Peyer's patch (tissue), 4 donors: ENCODE data around the gene C19orf18. TPM values are rescaled to one million over a fixed set of nuclear protein-coding genes. Genes with fewer than 3 reads are reported as not detected.
"Not testable (repeated sequence)": the region's sequence is repeated elsewhere in the genome, so short reads cannot be mapped to it uniquely, and the experiment has no call there.

Experiments used
- DNase-seq, 3 donors: peaks; one replicate each; pipeline ENCODE4 v3.0.0-alpha.2; 2017 to 2019
- H3K27ac ChIP-seq, 4 donors: fragments of 200-600 bp; sonication (generic); one replicate each; pipeline ENCODE4 v1.5.1; 2016 to 2019
- H3K27me3 ChIP-seq, 2 donors: fragments of 200-600 bp; sonication (generic); one replicate each; pipeline ENCODE4 v1.5.1; 2019
- H3K36me3 ChIP-seq, 3 donors: fragments of 200-600 bp; sonication (generic); one replicate each; pipeline ENCODE4 v1.5.1; 2016 to 2019
- H3K4me1 ChIP-seq, 4 donors: fragments of 200-600 bp; sonication (generic); one replicate each; pipeline ENCODE4 v1.5.1; 2016 to 2019
- H3K4me3 ChIP-seq, 4 donors: fragments of 200-600 bp; sonication (generic); 1 replicate in 3 of 4; 2 replicates in 1 of 4; pipeline ENCODE4 v1.5.1; 2016 to 2019; ENCODE audit warnings: mild to moderate bottlenecking in 1 of 4
- H3K9me3 ChIP-seq, 4 donors: fragments of 200-600 bp; sonication (generic); one replicate each; pipeline ENCODE4 v1.5.1; 2016 to 2019; ENCODE audit warnings: mild to moderate bottlenecking in 1 of 4
- CTCF ChIP-seq, 6 experiments: fragments of 450-650 bp in 4 of 6; fragments of 200-600 bp in 2 of 6; sonication (generic) in 1 of 6; IDR thresholded peaks; one replicate each; pipeline ENCODE4 v1.5.1; 2017 to 2019; ENCODE audit warnings: antibody characterized with exemption in 6 of 6, mild to moderate bottlenecking in 3 of 6, moderate library complexity in 1 of 6
- POLR2A ChIP-seq, 2 donors: fragments of 450-650 bp; IDR thresholded peaks; one replicate each; pipeline ENCODE4 v1.5.1; 2017; ENCODE audit warnings: antibody characterized with exemption in 2 of 2, mild to moderate bottlenecking in 2 of 2, moderate library complexity in 2 of 2
- total RNA-seq, 4 donors: library from RNA; depleted of rRNA; stranded (reverse); fragments of >200 nt; gene quantifications; one replicate each; pipeline ENCODE4 v1.1.0, GENCODE V29; 2016

Gene C19orf18
- total RNA-seq, 4 donors from 2014 or later: 3.1 to 4.0 TPM; not detected in 2

GRCh38 chr19:57934820-57935665 is 39.3 kb downstream of the C19orf18 start, which contains the start of gene ZNF418:
TSS of gene ZNF418 (minus strand) at chr19:57935402. CDS start at chr19:57933822, 1,580 bp downstream.
- peaks cover 0 to 19% (median 0%) of the 10 kb centered on the region in 3 donors for H3K36me3 ChIP-seq
- TF ChIP-seq POLR2A (IDR thresholded peaks at IDR 0.05) (no peak), CTCF (IDR thresholded peaks at IDR 0.05) (no peak)
- peak; percentile 34 to 62 (median 51) for DNase-seq
- peak within 1 kb of the TSS; percentile 37 to 63 (median 57) for H3K4me3 ChIP-seq
- peaks cover 0 to 71% (median 9%) of the 10 kb centered on the region in 4 donors for H3K9me3 ChIP-seq
- no peaks in the 10 kb centered on the region for H3K4me1 ChIP-seq
- H3K27ac ChIP-seq: peak within 1 kb of the TSS in 3 of 4 donors; percentile 50 to 68 (median 60)
- no peaks in the 10 kb centered on the region for H3K27me3 ChIP-seq

- DNase-seq: no peak
- H3K27me3 ChIP-seq: no peaks in the 10 kb centered on the region
- H3K4me1 ChIP-seq: no peaks in the 10 kb centered on the region
- peaks cover 0 to 35% (median 4%) of the 10 kb centered on the region in 4 donors for H3K9me3 ChIP-seq
- H3K4me3 ChIP-seq: no peak overlapping the region
- no peak for TF ChIP-seq CTCF (IDR thresholded peaks at IDR 0.05)
- no peak for TF ChIP-seq POLR2A (IDR thresholded peaks at IDR 0.05)
- H3K27ac ChIP-seq: no peak overlapping the region
- H3K36me3 ChIP-seq: peaks cover 0 to 26% (median 0%) of the 10 kb centered on the region in 3 donors
These were observed 46.7 kb downstream of the C19orf18 start for GRCh38 chr19:57927587-57927986.

GRCh38 chr19:57916168-57916995 is 58.0 kb downstream of the C19orf18 start, which contains the start of gene ZNF417:
TSS of gene ZNF417 (minus strand) at chr19:57916592. CDS start at chr19:57916411, 181 bp downstream.
- not testable (repeated sequence) for H3K27me3 ChIP-seq
- DNase-seq: peak; percentile 81 to 92 (median 84)
- peaks cover 0 to 14% (median 0%) of the 10 kb centered on the region in 3 donors for H3K36me3 ChIP-seq
- H3K4me1 ChIP-seq: peaks cover 0 to 13% (median 3%) of the 10 kb centered on the region in 4 donors
- H3K9me3 ChIP-seq: peaks cover 0 to 18% (median 0%) of the 10 kb centered on the region in 4 donors
- H3K4me3 ChIP-seq: peak within 1 kb of the TSS; percentile 61 to 90 (median 77)
- peak within 1 kb of the TSS; percentile 64 to 79 (median 68) for H3K27ac ChIP-seq
- TF ChIP-seq POLR2A (IDR thresholded peaks at IDR 0.05): peak; percentile 28 to 46
- peak in 2 of 6 experiments; percentile 24 to 52 for TF ChIP-seq CTCF (IDR thresholded peaks at IDR 0.05)

GRCh38 chr19:57914531-57914930 is 59.8 kb downstream of the C19orf18 start:
- DNase-seq: no peak
- Histone ChIP-seq H3K27ac (no peak overlapping the region), H3K27me3 (no peaks in the 10 kb centered on the region), H3K4me1 (peaks cover 0 to 13% (median 3%) of the 10 kb centered on the region in 4 donors), H3K9me3 (peaks cover 0 to 33% (median 0%) of the 10 kb centered on the region in 4 donors), H3K4me3 (no peak overlapping the region), H3K36me3 (peaks cover 0 to 29% (median 0%) of the 10 kb centered on the region in 3 donors)
- TF ChIP-seq POLR2A (IDR thresholded peaks at IDR 0.05) (no peak), CTCF (IDR thresholded peaks at IDR 0.05) (no peak)

Other genes with a start within 250 kb of the C19orf18 start
- 1 to 10 TPM; 2.6 to 5.0 (median 3.7) TPM for gene ZNF671, start 246.9 kb downstream of the C19orf18 start, total RNA-seq
- gene ZNF776, start 227.7 kb downstream of the C19orf18 start, total RNA-seq: 10 to 100 TPM; 11.3 to 25.6 (median 15.8) TPM
- 10 to 100 TPM; 14.2 to 39.6 (median 23.8) TPM for gene ZNF586, start 204.9 kb downstream of the C19orf18 start, total RNA-seq
- 10 to 100 TPM in 3 of 4 donors, 1 to 10 TPM in 1; 7.4 to 49.2 (median 37.4) TPM for gene ZNF552, start 159.6 kb downstream of the C19orf18 start, total RNA-seq
- 10 to 100 TPM; 19.3 to 32.4 (median 25.0) TPM for gene ZNF587B, start 144.2 kb downstream of the C19orf18 start, total RNA-seq
- 10 to 100 TPM; 35.7 to 74.7 (median 62.8) TPM for gene ZNF587, start 124.7 kb downstream of the C19orf18 start, total RNA-seq
- gene ZNF814, start 85.5 kb downstream of the C19orf18 start, total RNA-seq: 10 to 100 TPM; 15.9 to 49.5 (median 30.8) TPM
- gene ZNF417, start 57.9 kb downstream of the C19orf18 start, total RNA-seq: 10 to 100 TPM; 13.5 to 54.5 (median 19.0) TPM
- gene ZNF418, start 39.1 kb downstream of the C19orf18 start, total RNA-seq: 10 to 100 TPM in 1 of 4 donors, 1 to 10 TPM in 2, under 1 TPM in 1; 0.88 to 16.5 (median 2.4) TPM
- 1 to 10 TPM; 2.7 to 6.2 (median 6.0) TPM for gene ZNF256, start 26.8 kb downstream of the C19orf18 start, total RNA-seq
- 10 to 100 TPM; 18.4 to 29.7 (median 20.3) TPM for gene ZNF606, start 28.3 kb upstream of the C19orf18 start, total RNA-seq
- gene ZSCAN1, start 59.5 kb upstream of the C19orf18 start, total RNA-seq: not detected
- 1 to 10 TPM; 1.2 to 6.6 (median 4.0) TPM for gene ZNF135, start 84.7 kb upstream of the C19orf18 start, total RNA-seq
- 10 to 100 TPM; 20.8 to 75.1 (median 47.7) TPM for gene ZSCAN18, start 123.7 kb upstream of the C19orf18 start, total RNA-seq
- 10 to 100 TPM in 1 of 4 donors, 1 to 10 TPM in 3; 3.4 to 11.6 (median 5.7) TPM for gene ZNF329, start 176.3 kb upstream of the C19orf18 start, total RNA-seq
- gene ZNF274, start 208.5 kb upstream of the C19orf18 start, total RNA-seq: 10 to 100 TPM; 32.4 to 46.8 (median 39.7) TPM